GM12864 (cell line): Measurements from ENCODE around the gene AWAT2.

ENCODE experiments used
- DNase-seq: peaks from one replicate; pipeline ENCODE4 v3.0.0-alpha.2; 2011; ENCODE audit warnings: low read depth
- H3K4me3 ChIP-seq: 2 replicates; pipeline ENCODE4 v1.5.1; 2011; ENCODE audit warnings: mild to moderate bottlenecking, low read depth, low read length, control low read depth
- TF ChIP-seq, protein P1 (sequence below): IDR thresholded peaks from 2 replicates; pipeline ENCODE4 v1.5.1; 2011; ENCODE audit warnings: low read depth, mild to moderate bottlenecking, moderate library complexity, low read length, control low read depth, inconsistent platforms; ENCODE audit errors: missing control alignments

AWAT2 gene

GRCh38 chrX:70049925-70050324, at the start of gene AWAT2:
TSS of gene AWAT2 (minus strand) at chrX:70049938. CDS start at chrX:70049932, 6 bp downstream.
- no peak for DNase-seq
- H3K4me3 ChIP-seq: no peak within 1 kb of the TSS
- TF ChIP-seq, protein P1, sequence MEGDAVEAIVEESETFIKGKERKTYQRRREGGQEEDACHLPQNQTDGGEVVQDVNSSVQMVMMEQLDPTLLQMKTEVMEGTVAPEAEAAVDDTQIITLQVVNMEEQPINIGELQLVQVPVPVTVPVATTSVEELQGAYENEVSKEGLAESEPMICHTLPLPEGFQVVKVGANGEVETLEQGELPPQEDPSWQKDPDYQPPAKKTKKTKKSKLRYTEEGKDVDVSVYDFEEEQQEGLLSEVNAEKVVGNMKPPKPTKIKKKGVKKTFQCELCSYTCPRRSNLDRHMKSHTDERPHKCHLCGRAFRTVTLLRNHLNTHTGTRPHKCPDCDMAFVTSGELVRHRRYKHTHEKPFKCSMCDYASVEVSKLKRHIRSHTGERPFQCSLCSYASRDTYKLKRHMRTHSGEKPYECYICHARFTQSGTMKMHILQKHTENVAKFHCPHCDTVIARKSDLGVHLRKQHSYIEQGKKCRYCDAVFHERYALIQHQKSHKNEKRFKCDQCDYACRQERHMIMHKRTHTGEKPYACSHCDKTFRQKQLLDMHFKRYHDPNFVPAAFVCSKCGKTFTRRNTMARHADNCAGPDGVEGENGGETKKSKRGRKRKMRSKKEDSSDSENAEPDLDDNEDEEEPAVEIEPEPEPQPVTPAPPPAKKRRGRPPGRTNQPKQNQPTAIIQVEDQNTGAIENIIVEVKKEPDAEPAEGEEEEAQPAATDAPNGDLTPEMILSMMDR: no peak

DNA sequence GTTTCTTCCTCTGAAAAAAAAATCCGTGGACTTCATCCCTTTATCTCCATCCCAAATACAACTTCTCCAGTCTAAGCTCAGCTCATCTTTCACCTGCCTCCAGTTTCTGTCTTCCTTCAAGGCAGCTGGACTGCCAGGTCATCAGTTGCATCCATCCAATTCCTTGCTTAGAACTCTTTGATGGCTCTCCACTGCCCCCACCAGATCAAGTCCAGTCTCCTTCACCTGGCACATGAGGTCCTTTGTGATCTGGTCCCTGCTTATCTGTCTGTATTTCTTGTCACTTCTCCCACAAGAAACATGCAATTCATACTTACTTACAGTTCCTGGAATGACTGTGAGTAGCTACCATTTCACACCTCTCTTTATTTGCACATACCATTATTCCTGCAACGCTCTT, 46.3 kb upstream of the AWAT2 start:
- no peak overlapping the region for H3K4me3 ChIP-seq
- no peak for DNase-seq
- TF ChIP-seq, protein P1: no peak

DNA sequence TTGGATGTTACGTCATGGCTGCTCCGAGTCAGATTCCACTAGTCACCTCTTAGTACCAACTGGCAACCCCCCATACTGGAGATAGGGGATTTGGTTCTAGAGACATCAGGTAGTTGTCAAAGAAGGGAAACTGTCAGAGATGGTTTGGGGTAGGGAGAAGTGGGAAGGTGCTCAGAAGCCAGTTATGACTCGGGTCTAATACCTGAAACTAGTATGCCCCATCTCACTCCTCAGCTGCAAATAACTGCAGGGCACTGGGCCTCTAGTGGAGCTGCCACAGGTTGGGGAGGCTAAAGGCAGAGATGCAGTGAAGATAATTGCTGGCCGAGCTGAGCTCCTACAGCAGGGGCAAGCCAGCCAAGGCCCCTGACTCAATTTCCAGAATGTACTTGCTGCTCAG, 42.5 kb upstream of the AWAT2 start:
- no peak for DNase-seq
- no peak overlapping the region for H3K4me3 ChIP-seq
- TF ChIP-seq, protein P1: no peak

DNA sequence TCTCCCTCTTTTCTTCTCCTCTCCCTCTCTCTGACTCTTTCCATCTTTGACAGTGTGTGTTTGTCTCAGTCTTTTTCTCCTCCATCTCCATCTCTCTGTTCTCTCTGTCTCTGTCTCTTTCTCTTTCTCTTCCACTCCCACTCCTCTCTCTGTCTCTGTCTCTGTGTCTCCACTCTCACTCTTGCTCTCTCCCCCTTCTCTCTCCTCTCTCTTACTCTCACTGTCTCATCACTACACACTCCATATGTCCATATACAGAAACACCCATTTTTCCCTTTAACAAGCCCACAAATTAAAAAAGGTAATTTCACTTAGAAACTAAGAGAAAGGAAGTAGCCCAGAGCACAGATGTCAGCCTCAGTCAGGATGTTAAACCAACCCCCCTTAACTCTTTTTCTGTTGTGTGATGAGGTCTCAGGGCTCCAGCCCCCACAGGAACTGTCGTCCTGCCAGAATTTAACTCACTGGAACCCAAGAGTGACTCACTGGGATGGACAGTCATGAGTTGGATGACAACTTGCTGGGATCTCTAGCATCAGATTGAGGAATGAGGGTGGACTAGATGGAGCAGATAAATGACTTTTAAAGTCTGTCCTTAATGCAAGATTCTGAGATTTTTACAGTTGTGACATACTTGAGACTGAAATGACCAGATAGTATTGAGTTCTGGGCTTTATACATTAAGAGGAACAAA, 40.0 kb upstream of the AWAT2 start:
- H3K4me3 ChIP-seq: no peak overlapping the region
- DNase-seq: no peak
- TF ChIP-seq, protein P1: no peak

DNA sequence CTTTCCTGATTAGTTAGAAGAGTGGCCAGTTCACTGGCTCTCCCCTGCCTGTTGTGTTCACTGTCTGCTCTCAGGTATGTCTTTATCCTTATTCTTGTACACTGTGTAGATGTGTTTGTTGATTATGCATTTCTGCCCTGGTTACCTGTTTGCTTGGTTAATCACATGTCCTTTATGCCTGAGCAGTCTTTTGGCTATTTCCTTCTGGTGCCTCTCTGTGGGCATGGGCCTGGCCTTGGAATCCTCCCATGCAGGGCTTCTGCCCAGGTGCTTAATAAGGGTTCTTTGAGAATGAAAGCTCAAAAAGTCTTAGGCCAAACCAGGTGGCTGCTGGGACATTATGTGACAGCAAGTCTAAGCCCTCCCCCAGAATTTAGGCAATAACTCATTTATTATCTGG, 39.0 kb upstream of the AWAT2 start:
- DNase-seq: no peak
- TF ChIP-seq, protein P1: no peak
- H3K4me3 ChIP-seq: no peak overlapping the region

DNA sequence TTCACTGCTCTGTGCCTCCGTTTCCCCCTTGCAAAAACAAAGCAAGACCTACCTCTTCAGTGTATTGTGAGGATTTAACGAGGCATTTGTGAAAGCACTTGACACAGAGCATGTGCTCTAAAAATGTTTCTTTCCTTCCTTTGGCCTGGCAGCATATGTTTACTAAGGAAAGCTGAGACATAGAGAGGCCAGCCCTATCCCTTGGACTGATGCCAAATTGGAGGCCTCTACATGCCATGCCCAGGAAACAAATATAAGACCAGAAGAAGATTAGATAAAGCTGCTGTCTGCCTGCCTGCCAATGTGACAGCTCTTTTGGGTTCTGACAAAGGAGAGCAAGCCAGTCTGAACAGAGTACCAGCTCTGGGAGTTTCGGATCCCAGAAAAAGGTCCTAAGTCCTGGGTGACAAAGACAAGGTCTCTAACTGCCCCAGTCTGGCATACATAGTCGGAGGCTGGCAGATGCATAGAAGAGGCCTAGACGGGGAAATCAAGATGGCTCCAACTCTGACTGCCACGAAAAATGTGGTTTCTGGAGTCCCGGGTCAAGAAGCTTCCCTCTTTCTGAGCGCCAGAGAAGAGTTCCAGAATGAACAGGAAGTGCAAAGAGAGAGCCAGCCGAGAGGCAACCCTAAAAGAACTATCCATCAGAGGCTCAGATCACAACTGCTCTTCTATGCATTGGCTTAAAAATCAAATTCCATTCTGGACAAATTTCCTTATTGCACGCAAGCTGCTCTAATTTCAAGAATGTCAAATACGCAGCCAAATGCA, 38.3 kb upstream of the AWAT2 start:
- no peak for DNase-seq
- H3K4me3 ChIP-seq: no peak overlapping the region
- TF ChIP-seq, protein P1: no peak
